CD8-positive, alpha-beta memory T cell (primary cell): ENCODE measurements around the gene LSM12. TPM values are rescaled to one million over a fixed set of nuclear protein-coding genes. Genes with fewer than 3 reads are reported as not detected.
"Not testable (repeated sequence)": the region's sequence is repeated elsewhere in the genome, so short reads cannot be mapped to it uniquely, and the experiment has no call there.

ENCODE experiments used
- CTCF ChIA-PET: fragments of 350-600 bp; sonication (Branson Sonifier 250); formaldehyde crosslinking; loops from one replicate; lab custom pipeline; 2021; ENCODE audit warnings: antibody characterized with exemption; lab: Charles Lee
- POLR2A ChIA-PET: fragments of 350-600 bp; sonication (Branson Sonifier 250); formaldehyde crosslinking; loops from one replicate; lab custom pipeline; 2021; ENCODE audit warnings: antibody characterized with exemption; lab: Charles Lee
- DNase-seq, 5 donors: peaks; one replicate each; pipeline versions ENCODE4 v3.0.0 to v3.0.0-alpha.2; 2020 to 2022; ENCODE audit warnings: mixed read lengths in 1 of 5
- H3K27ac ChIP-seq: one replicate; pipeline ENCODE4 v1.7.0; 2013; ENCODE audit warnings: low read depth, mild to moderate bottlenecking, low read length, moderate library complexity
- H3K27me3 ChIP-seq: 2 replicates; pipeline ENCODE4 v1.7.0; 2013; ENCODE audit warnings: low read length, mild to moderate bottlenecking; ENCODE audit not compliant: insufficient read depth, poor library complexity, severe bottlenecking
- H3K36me3 ChIP-seq: 2 replicates; pipeline ENCODE4 v1.7.0; 2013; ENCODE audit warnings: mild to moderate bottlenecking, low read length, moderate library complexity; ENCODE audit not compliant: insufficient read depth
- H3K4me1 ChIP-seq: 2 replicates; pipeline ENCODE4 v1.7.0; 2013; ENCODE audit warnings: mild to moderate bottlenecking, low read length, moderate library complexity; ENCODE audit not compliant: insufficient read depth
- H3K4me3 ChIP-seq: 2 replicates; pipeline ENCODE4 v1.7.0; 2013; ENCODE audit warnings: mild to moderate bottlenecking, low read length
- H3K9me3 ChIP-seq: 2 replicates; pipeline ENCODE4 v1.7.0; 2013; ENCODE audit warnings: mild to moderate bottlenecking, low read length
- H3K27ac Mint-ChIP-seq, 8 donors: one replicate each; pipeline ENCODE4 v1.8.0; 2020 to 2021; ENCODE audit warnings: mixed read lengths in 8 of 8, mild to moderate bottlenecking in 6 of 8, inconsistent platforms in 3 of 8, moderate library complexity in 3 of 8
- H3K27me3 Mint-ChIP-seq, 2 donors: one replicate each; pipeline ENCODE4 v1.8.0; 2020 to 2021; ENCODE audit warnings: mixed read lengths in 2 of 2, mild to moderate bottlenecking in 1 of 2, moderate library complexity in 1 of 2
- H3K36me3 Mint-ChIP-seq, 3 donors: one replicate each; pipeline ENCODE4 v1.8.0; 2020 to 2021; ENCODE audit warnings: mixed read lengths in 3 of 3, inconsistent platforms in 1 of 3, mild to moderate bottlenecking in 1 of 3
- H3K4me1 Mint-ChIP-seq, 3 donors: one replicate each; pipeline ENCODE4 v1.8.0; 2020 to 2021; ENCODE audit warnings: mixed read lengths in 3 of 3, inconsistent platforms in 1 of 3, mild to moderate bottlenecking in 1 of 3
- H3K4me3 Mint-ChIP-seq, 7 donors: one replicate each; pipeline ENCODE4 v1.8.0; 2020 to 2021; ENCODE audit warnings: mixed read lengths in 7 of 7, mild to moderate bottlenecking in 6 of 7, moderate library complexity in 4 of 7, inconsistent platforms in 2 of 7
- H3K9me3 Mint-ChIP-seq, 5 donors: one replicate each; pipeline ENCODE4 v1.8.0; 2020 to 2022; ENCODE audit warnings: mixed read lengths in 5 of 5, mild to moderate bottlenecking in 3 of 5, moderate library complexity in 2 of 5, inconsistent platforms in 1 of 5
- polyA plus RNA-seq: library from polyadenylated mRNA; unstranded; fragments of 300-500 nt; fragmentation: Illumina TruSeq; gene quantifications from one replicate; pipeline ENCODE4 v1.2.3, GENCODE V29; 2021
- total RNA-seq, 2 experiments: library from RNA; stranded (reverse); gene quantifications; one replicate each; pipeline ENCODE4 v1.2.3, GENCODE V29; 2021

The LSM12 gene
- total and polyA plus RNA-seq, 3 experiments from 2014 or later = 79.9 to 81.9 (median 80.7) TPM

DNA sequence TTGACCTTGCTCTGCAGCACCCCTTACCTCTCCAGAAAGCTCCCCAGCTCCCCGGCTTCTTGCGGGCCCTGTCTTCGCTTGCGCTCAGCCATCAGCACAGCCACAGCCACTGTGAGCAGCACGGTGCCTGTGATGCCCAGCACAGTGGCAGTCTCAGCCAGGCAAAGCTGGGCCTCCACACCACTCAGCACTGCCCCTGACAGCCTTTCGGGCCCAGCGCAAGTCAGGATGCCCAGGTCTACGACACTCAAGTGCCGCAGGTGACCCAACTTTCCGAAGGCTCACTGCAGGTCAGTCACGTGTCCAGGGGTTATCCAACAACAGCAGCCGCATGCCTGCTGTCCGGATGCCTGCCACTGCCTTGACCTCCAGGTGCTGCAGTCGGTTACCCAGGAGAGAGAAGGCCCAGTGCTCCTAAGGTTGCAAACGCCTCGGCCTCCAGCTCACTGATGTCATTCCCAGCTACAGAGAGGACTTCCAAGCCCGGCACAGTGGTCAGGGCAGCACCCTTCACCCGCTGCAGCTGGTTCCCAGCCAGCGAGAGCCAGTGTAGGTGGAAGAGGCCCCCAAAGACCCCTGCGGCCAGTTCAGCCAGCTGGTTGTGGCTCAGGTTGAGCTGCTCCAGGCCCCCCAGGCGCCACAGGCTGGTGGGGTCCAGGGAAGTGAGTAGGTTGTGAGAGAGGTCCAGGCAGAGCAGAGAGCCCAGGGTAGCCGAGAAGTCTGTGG is 42.8 kb downstream of the LSM12 start:
- Mint-ChIP-seq H3K36me3 (peaks cover 0 to 11% (median 0%) of the 10 kb centered on the region in 3 donors), H3K4me3 (no peak overlapping the region), H3K9me3 (no peaks in the 10 kb centered on the region), H3K27me3 (no peaks in the 10 kb centered on the region), H3K27ac (peak overlapping the region in 1 of 8 donors; percentile 86), H3K4me1 (no peaks in the 10 kb centered on the region)
- Histone ChIP-seq H3K4me1 (no peaks in the 10 kb centered on the region), H3K27me3 (no peaks in the 10 kb centered on the region), H3K9me3 (no peaks in the 10 kb centered on the region), H3K36me3 (no peaks in the 10 kb centered on the region), H3K4me3 (no peak overlapping the region), H3K27ac (no peak overlapping the region)
- ChIA-PET POLR2A (no interaction called here), CTCF (interaction anchor here (1.0 kb wide), 1 partner anchor 80 kb away, joined by 3 read pairs; no protein-coding TSS in a partner anchor)
- DNase-seq = no peak

DNA sequence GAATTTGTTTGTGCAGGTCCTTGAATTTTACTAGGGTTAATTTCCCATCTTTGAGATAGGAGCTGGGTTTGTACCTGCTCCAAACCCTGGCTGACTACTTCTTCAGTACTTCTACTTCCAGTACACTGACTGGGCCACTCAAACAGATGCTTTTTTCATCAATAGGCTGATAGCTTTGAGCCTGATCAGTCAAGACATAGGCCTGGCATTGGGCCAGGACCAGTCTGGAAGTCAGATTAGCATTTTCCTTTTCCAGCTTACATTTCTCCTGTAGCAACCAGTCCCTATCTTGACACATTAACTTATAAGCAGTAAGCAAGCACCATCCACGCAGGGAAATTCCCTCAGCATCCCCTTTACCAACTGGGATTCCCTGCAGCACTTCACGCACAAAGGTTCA is 44.2 kb downstream of the LSM12 start:
- Histone ChIP-seq H3K27ac (no peak overlapping the region), H3K4me1 (no peaks in the 10 kb centered on the region), H3K9me3 (no peaks in the 10 kb centered on the region), H3K36me3 (no peaks in the 10 kb centered on the region), H3K27me3 (no peaks in the 10 kb centered on the region), H3K4me3 (no peak overlapping the region)
- H3K4me1 Mint-ChIP-seq = no peaks in the 10 kb centered on the region
- H3K27ac Mint-ChIP-seq = no peak overlapping the region
- ChIA-PET POLR2A (no interaction called here), CTCF (interaction anchor here (1.4 kb wide), 1 partner anchor 93 kb away, joined by 4 read pairs; no protein-coding TSS in a partner anchor)
- H3K9me3 Mint-ChIP-seq = no peaks in the 10 kb centered on the region
- H3K36me3 Mint-ChIP-seq = peaks cover 0 to 9% (median 0%) of the 10 kb centered on the region in 3 donors
- no peaks in the 10 kb centered on the region for H3K27me3 Mint-ChIP-seq
- DNase-seq = no peak
- H3K4me3 Mint-ChIP-seq = no peak overlapping the region

GRCh38 chr17:44021227-44021626 is 45.2 kb downstream of the LSM12 start:
- H3K36me3 Mint-ChIP-seq, H3K36me3 ChIP-seq, H3K27ac Mint-ChIP-seq, H3K4me3 Mint-ChIP-seq, DNase-seq, H3K9me3 Mint-ChIP-seq, H3K4me1 ChIP-seq, H3K4me1 Mint-ChIP-seq, H3K4me3 ChIP-seq, H3K9me3 ChIP-seq, H3K27me3 Mint-ChIP-seq, H3K27ac ChIP-seq, POLR2A ChIA-PET, CTCF ChIA-PET, H3K27me3 ChIP-seq: not testable (repeated sequence)

GRCh38 chr17:44014437-44015172 is 51.9 kb downstream of the LSM12 start, which contains the start of gene TMEM101:
TMEM101 (minus strand) TSS chr17:44014963; CDS start chr17:44014952, 11 bp downstream.
- Mint-ChIP-seq H3K4me1 (peaks cover 6 to 23% (median 16%) of the 10 kb centered on the region in 3 donors), H3K9me3 (no peaks in the 10 kb centered on the region), H3K36me3 (peaks cover 7 to 22% (median 9%) of the 10 kb centered on the region in 3 donors), H3K27ac (peak within 1 kb of the TSS; percentile 17 to 99 (median 98)), H3K27me3 (no peaks in the 10 kb centered on the region), H3K4me3 (peak within 1 kb of the TSS; percentile 94 to 100 (median 99))
- peaks cover 13% of the 10 kb centered on the region for H3K4me1 ChIP-seq
- H3K9me3 ChIP-seq = no peaks in the 10 kb centered on the region
- DNase-seq = peak; percentile 81 to 92 (median 83)
- ChIA-PET POLR2A (interaction anchor here (1.1 kb wide), 1 partner anchor 8 kb away, joined by 6 read pairs; no protein-coding TSS in a partner anchor), CTCF (no interaction called here)
- H3K36me3 ChIP-seq = no peaks in the 10 kb centered on the region
- H3K27me3 ChIP-seq = no peaks in the 10 kb centered on the region
- H3K27ac ChIP-seq = peak within 1 kb of the TSS; percentile 76
- H3K4me3 ChIP-seq = peak within 1 kb of the TSS; percentile 96

- peak overlapping the region in 4 of 8 donors; percentile 97 to 99 (median 98) for H3K27ac Mint-ChIP-seq
- peak overlapping the region; percentile 94 to 100 (median 99) for H3K4me3 Mint-ChIP-seq
- H3K9me3 Mint-ChIP-seq = no peaks in the 10 kb centered on the region
- no peak for DNase-seq
- Histone ChIP-seq H3K4me3 (peak overlapping the region; percentile 96), H3K27ac (peak overlapping the region; percentile 76), H3K4me1 (peaks cover 13% of the 10 kb centered on the region), H3K27me3 (no peaks in the 10 kb centered on the region), H3K9me3 (no peaks in the 10 kb centered on the region), H3K36me3 (no peaks in the 10 kb centered on the region)
- H3K4me1 Mint-ChIP-seq = peaks cover 6 to 23% (median 16%) of the 10 kb centered on the region in 3 donors
- POLR2A ChIA-PET = interaction anchor here (1.1 kb wide), 1 partner anchor 8 kb away, joined by 6 read pairs; no protein-coding TSS in a partner anchor
- CTCF ChIA-PET = no interaction called here
- peaks cover 7 to 24% (median 10%) of the 10 kb centered on the region in 3 donors for H3K36me3 Mint-ChIP-seq
- no peaks in the 10 kb centered on the region for H3K27me3 Mint-ChIP-seq
These were observed 52.4 kb downstream of the LSM12 start for GRCh38 chr17:44014133-44014436.

DNA sequence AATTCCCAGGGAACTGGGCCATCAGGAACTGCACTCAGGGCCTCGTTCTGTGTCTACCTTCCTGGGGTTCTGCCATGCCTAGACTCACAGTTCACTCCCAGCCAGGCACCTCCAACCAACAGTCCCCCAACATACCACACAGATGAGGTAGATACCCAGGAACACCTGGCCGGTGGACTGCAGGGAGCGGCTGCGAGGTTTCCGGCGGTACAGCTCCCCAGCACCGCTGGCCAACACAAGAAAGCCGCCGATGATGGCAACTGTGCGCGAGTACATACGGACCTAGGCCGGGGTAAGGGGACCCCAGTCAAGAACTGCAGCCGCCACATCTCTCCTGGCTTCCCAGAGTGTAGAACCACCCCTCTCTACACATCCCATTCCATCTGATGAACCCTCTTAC is 53.6 kb downstream of the LSM12 start:
- Histone ChIP-seq H3K4me3 (no peak overlapping the region), H3K36me3 (no peaks in the 10 kb centered on the region), H3K27me3 (no peaks in the 10 kb centered on the region), H3K4me1 (peaks cover 23% of the 10 kb centered on the region), H3K27ac (no peak overlapping the region), H3K9me3 (no peaks in the 10 kb centered on the region)
- POLR2A ChIA-PET = no interaction called here
- CTCF ChIA-PET = no interaction called here
- Mint-ChIP-seq H3K4me1 (peaks cover 12 to 29% (median 22%) of the 10 kb centered on the region in 3 donors), H3K27ac (peak overlapping the region in 2 of 8 donors; percentile 8 to 56), H3K36me3 (peaks cover 7 to 24% (median 10%) of the 10 kb centered on the region in 3 donors), H3K9me3 (no peaks in the 10 kb centered on the region), H3K27me3 (peaks cover 0 to 3% of the 10 kb centered on the region in 2 donors), H3K4me3 (peak overlapping the region in 6 of 7 donors; percentile 15 to 100 (median 48))
- no peak for DNase-seq

DNA sequence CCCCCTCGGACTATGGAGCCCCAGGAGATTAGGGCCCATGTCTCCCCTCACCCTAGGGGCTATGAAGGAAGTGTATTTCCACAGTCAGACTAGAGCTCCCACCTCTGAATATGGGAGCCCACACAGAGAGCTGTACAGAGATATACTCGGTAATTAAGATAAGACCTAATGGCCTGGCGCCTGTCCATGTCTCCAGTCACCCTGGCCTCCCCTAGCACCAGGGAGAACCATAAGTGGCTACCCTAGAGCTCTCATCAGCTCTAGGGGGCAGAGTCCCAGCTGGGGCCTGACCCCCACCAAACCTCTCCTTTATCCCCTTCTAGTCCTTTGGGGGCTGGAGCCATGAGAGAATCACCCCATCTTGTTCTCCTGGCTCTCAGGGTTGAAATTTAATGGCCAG is 54.1 kb downstream of the LSM12 start:
- Mint-ChIP-seq H3K27ac (no peak overlapping the region), H3K4me3 (peak overlapping the region in 1 of 7 donors; percentile 42), H3K9me3 (no peaks in the 10 kb centered on the region), H3K27me3 (peaks cover 0 to 3% of the 10 kb centered on the region in 2 donors), H3K4me1 (peaks cover 14 to 32% (median 25%) of the 10 kb centered on the region in 3 donors), H3K36me3 (peaks cover 7 to 24% (median 10%) of the 10 kb centered on the region in 3 donors)
- Histone ChIP-seq H3K4me3 (no peak overlapping the region), H3K9me3 (no peaks in the 10 kb centered on the region), H3K36me3 (no peaks in the 10 kb centered on the region), H3K27ac (no peak overlapping the region), H3K27me3 (no peaks in the 10 kb centered on the region), H3K4me1 (peaks cover 28% of the 10 kb centered on the region)
- no peak for DNase-seq
- POLR2A ChIA-PET = no interaction called here
- CTCF ChIA-PET = no interaction called here

DNA sequence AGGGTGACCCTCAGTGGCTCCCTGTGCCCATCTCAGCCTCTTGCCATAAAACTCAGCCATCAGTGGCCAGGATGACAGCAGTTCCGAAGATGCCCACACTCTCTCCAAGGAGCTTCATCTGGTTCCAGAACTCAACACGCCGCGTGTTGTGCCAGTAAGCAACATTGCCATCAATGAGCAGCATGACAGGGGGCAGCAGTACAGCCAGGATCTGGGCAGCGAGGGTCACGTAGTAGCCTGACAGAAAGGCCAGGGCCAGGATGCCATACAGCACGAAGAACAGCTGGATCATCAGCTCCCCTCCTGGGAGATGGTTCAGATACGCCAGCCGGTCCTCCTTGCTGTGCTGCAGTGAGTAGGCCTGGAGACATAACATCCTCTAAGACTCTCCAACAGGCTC is 54.6 kb downstream of the LSM12 start:
- CTCF ChIA-PET = no interaction called here
- no peak for DNase-seq
- H3K4me1 Mint-ChIP-seq = peaks cover 17 to 36% (median 28%) of the 10 kb centered on the region in 3 donors

More for the DNA sequence above, 54.6 kb downstream of the LSM12 start:
- no peaks in the 10 kb centered on the region for H3K36me3 ChIP-seq
- no peak overlapping the region for H3K27ac ChIP-seq
- Mint-ChIP-seq H3K9me3 (no peaks in the 10 kb centered on the region), H3K27ac (peak overlapping the region in 1 of 8 donors; percentile 46), H3K27me3 (peaks cover 0 to 3% of the 10 kb centered on the region in 2 donors), H3K4me3 (peak overlapping the region in 2 of 7 donors; percentile 41 to 42), H3K36me3 (peaks cover 7 to 25% (median 10%) of the 10 kb centered on the region in 3 donors)
- POLR2A ChIA-PET = no interaction called here
- H3K9me3 ChIP-seq = no peaks in the 10 kb centered on the region
- H3K27me3 ChIP-seq = no peaks in the 10 kb centered on the region
- H3K4me3 ChIP-seq = no peak overlapping the region
- peaks cover 33% of the 10 kb centered on the region for H3K4me1 ChIP-seq
